ENCODE measurements around the gene SHROOM3.

GRCh38 chr4:76447393-76447851 is 12.4 kb downstream of the SHROOM3 start:
- no peak for TF ChIP-seq SMC3 (conservative IDR thresholded peaks at IDR 0.05; ENCODE audit: poor library complexity)
- no peak for TF ChIP-seq CTCF (IDR thresholded peaks at IDR 0.05; ENCODE audit: poor library complexity, severe bottlenecking)
- TF ChIP-seq EP300 (conservative IDR thresholded peaks at IDR 0.05; ENCODE audit: poor library complexity, severe bottlenecking) = no peak
- no peak for TF ChIP-seq EZH2 (IDR thresholded peaks at IDR 0.05; ENCODE audit: borderline replicate concordance, insufficient read depth, low read length, poor library complexity, severe bottlenecking)
- TF ChIP-seq REST (IDR thresholded peaks at IDR 0.05; ENCODE audit: borderline replicate concordance) = no peak

Data from neural cell (in vitro differentiated cells).